ENCODE measurements around the gene RASSF7. TPM values are rescaled to one million over a fixed set of nuclear protein-coding genes. Genes with fewer than 3 reads are reported as not detected.

Gene RASSF7
- total and polyA plus RNA-seq, 2 donors (not counting 3 experiments of a cell fraction or from before 2014, with no cell fraction given), result 14.1 to 19.9 TPM

DNA sequence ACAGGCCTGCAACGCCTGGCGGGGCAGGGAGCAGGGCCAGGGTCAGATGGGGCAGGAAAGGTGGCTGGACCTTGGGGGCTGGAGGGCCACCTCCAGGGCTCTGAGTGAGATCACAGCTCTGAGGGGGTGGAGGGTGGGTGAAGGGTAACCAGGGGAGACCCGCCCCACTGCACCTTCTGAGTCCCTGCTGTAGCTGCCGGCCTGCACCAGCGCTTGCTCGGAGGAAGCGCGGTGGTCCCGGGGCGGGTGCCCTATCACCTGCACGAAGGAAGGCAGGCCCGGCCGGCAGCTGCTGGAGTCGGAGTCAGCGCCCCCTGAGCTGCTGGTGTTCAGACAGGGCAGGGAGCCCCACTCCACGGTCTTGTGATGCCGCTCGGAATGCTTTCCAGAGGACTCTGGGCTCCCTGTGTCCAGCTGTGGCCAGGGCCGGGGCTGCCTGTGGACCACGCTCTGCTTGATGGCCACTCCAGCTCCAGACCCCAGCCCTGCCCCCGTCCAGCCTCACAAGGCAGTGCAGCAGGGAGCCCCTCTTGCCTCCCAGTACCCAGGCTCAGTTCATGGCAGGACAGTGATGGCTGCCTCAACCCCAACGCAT is 4.0 kb upstream of the RASSF7 start:
- Histone ChIP-seq H3K4me2 (ENCODE audit: insufficient read depth, low read length) (no peak overlapping the region), H3K9me3 (replicated peaks; ENCODE audit: control insufficient read depth, insufficient read depth, low read length) (no peaks in the 10 kb centered on the region), H3K9me1 (replicated peaks; ENCODE audit: control insufficient read depth, extremely low read depth, insufficient read depth, low read length) (no peaks in the 10 kb centered on the region), H3K9ac (replicated peaks; ENCODE audit: extremely low read depth, insufficient read depth, low read length) (no peak overlapping the region), H3K4me1 (ENCODE audit: control insufficient read depth, extremely low read depth, insufficient read depth, low read length) (peaks cover 9% of the 10 kb centered on the region), H2AFZ (ENCODE audit: low read depth, low read length) (no peak overlapping the region), H4K20me1 (replicated peaks; ENCODE audit: control insufficient read depth, extremely low read depth, insufficient read depth, low read length) (no peaks in the 10 kb centered on the region), H3K36me3 (ENCODE audit: control insufficient read depth in 2 of 2, extremely low read depth in 1 of 2, insufficient read depth in 2 of 2, low read length in 2 of 2) (no peaks in the 10 kb centered on the region), H3K27ac (ENCODE audit: insufficient read depth, low read depth, low read length) (no peak overlapping the region), H3K27me3 (ENCODE audit: control insufficient read depth in 2 of 2, insufficient read depth in 2 of 2, low read length in 2 of 2) (peaks cover 13 to 21% of the 10 kb centered on the region in 2 experiments), H3K4me3 (replicated peaks in 1 of 3; ENCODE audit: insufficient read depth in 1 of 3, low read depth in 1 of 3, low read length in 3 of 3) (no peak overlapping the region), H3K79me2 (ENCODE audit: control insufficient read depth, insufficient read depth, low read length) (no peaks in the 10 kb centered on the region)
- CTCF ChIA-PET, result interaction anchor here (1.2 to 2.1 kb wide), 3 partner anchors 14 to 169 kb away, joined by 3 to 5 read pairs (median 4); no protein-coding TSS in a partner anchor
- dilution Hi-C loops (cut with MboI; ENCODE audit: extremely low pct_ligation_motif_present, low sequenced_read_pairs), result no loop called here
- FAIRE-seq (no peak), DNase-seq (ENCODE audit: low read depth, low spot score) (no peak)
- TF ChIP-seq POLR2AphosphoS5 (IDR thresholded peaks at IDR 0.05; ENCODE audit: insufficient read depth, low read depth, low read length) (no peak), POLR2A (IDR thresholded peaks at IDR 0.05; ENCODE audit: low read depth, low read length) (no peak), FOS (IDR thresholded peaks at IDR 0.05; ENCODE audit: borderline replicate concordance, insufficient read depth, low read length) (no peak), MYC (IDR thresholded peaks at IDR 0.05; ENCODE audit: low read depth, low read length) (no peak), GATA2 (IDR thresholded peaks at IDR 0.05; ENCODE audit: insufficient read depth, insufficient read length, low read depth, low read length) (no peak), EZH2 (IDR thresholded peaks at IDR 0.05; ENCODE audit: borderline replicate concordance, low read depth, low read length, severe bottlenecking) (no peak), JUN (IDR thresholded peaks at IDR 0.05; ENCODE audit: borderline replicate concordance, insufficient read depth, insufficient read length, low read depth) (no peak)
- TF ChIP-seq, protein P1, sequence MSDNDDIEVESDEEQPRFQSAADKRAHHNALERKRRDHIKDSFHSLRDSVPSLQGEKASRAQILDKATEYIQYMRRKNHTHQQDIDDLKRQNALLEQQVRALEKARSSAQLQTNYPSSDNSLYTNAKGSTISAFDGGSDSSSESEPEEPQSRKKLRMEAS (IDR thresholded peaks at IDR 0.05; ENCODE audit: insufficient read depth, insufficient read length), result no peak
- TF ChIP-seq, protein P2, sequence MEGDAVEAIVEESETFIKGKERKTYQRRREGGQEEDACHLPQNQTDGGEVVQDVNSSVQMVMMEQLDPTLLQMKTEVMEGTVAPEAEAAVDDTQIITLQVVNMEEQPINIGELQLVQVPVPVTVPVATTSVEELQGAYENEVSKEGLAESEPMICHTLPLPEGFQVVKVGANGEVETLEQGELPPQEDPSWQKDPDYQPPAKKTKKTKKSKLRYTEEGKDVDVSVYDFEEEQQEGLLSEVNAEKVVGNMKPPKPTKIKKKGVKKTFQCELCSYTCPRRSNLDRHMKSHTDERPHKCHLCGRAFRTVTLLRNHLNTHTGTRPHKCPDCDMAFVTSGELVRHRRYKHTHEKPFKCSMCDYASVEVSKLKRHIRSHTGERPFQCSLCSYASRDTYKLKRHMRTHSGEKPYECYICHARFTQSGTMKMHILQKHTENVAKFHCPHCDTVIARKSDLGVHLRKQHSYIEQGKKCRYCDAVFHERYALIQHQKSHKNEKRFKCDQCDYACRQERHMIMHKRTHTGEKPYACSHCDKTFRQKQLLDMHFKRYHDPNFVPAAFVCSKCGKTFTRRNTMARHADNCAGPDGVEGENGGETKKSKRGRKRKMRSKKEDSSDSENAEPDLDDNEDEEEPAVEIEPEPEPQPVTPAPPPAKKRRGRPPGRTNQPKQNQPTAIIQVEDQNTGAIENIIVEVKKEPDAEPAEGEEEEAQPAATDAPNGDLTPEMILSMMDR (IDR thresholded peaks at IDR 0.05; ENCODE audit: extremely low read depth in 1 of 2, insufficient read depth in 1 of 2, low read depth in 1 of 2, low read length in 2 of 2), result no peak
- POLR2A ChIA-PET, result no interaction called here
- no TSS peak for BruUV-seq (replicated peaks)
- intact Hi-C loops (cut with micrococcal nuclease), result loop anchor here (5.0 kb wide), 1 partner anchor 171 kb away; no protein-coding TSS in a partner anchor
